Measurements from ENCODE around the gene SLC16A12. TPM values are rescaled to one million over a fixed set of nuclear protein-coding genes. Genes with fewer than 3 reads are reported as not detected.

SLC16A12 gene
- total and polyA plus RNA-seq, 4 donors = 0.03 to 10.7 (median 0.94) TPM

- no peak for DNase-seq (ENCODE audit: low spot score)
- no peak for TF ChIP-seq HNF4A (conservative IDR thresholded peaks at IDR 0.05)
- no peak overlapping the region for H3K27ac ChIP-seq (ENCODE audit: low read depth in 1 of 2, low read length in 2 of 2)
- H3K9me3 ChIP-seq (ENCODE audit: control insufficient read depth in 4 of 4, low read length in 3 of 4) = no peaks in the 10 kb centered on the region
- no peak overlapping the region for H3K4me3 ChIP-seq (ENCODE audit: low read depth in 1 of 3, low read length in 3 of 3)
- no peak overlapping the region for H3K9ac ChIP-seq (ENCODE audit: low read depth in 1 of 2, low read length in 2 of 2)
- H3K27me3 ChIP-seq (ENCODE audit: control insufficient read depth in 4 of 4, insufficient read depth in 4 of 4, low read length in 3 of 4) = no peaks in the 10 kb centered on the region
- H3K4me1 ChIP-seq (ENCODE audit: control insufficient read depth in 4 of 4, insufficient read depth in 4 of 4, low read length in 3 of 4) = no peaks in the 10 kb centered on the region
- WGBS = 94% methylated on average over 2 of the region's 2 CpGs
- no peaks in the 10 kb centered on the region for H3K36me3 ChIP-seq (ENCODE audit: control insufficient read depth in 4 of 4, insufficient read depth in 3 of 4, low read depth in 1 of 4, low read length in 3 of 4)
Measured at GRCh38 chr10:89504691-89505090, 30.7 kb downstream of the SLC16A12 start.

GRCh38 chr10:89503652-89504370 is 31.6 kb downstream of the SLC16A12 start:
- no peaks in the 10 kb centered on the region for H3K9me3 ChIP-seq (ENCODE audit: control insufficient read depth in 4 of 4, low read length in 3 of 4)
- H3K4me1 ChIP-seq (ENCODE audit: control insufficient read depth in 4 of 4, insufficient read depth in 4 of 4, low read length in 3 of 4) = no peaks in the 10 kb centered on the region
- H3K4me3 ChIP-seq (ENCODE audit: low read depth in 1 of 3, low read length in 3 of 3) = no peak overlapping the region
- H3K27ac ChIP-seq (ENCODE audit: low read depth in 1 of 2, low read length in 2 of 2) = no peak overlapping the region
- H3K27me3 ChIP-seq (ENCODE audit: control insufficient read depth in 4 of 4, insufficient read depth in 4 of 4, low read length in 3 of 4) = no peaks in the 10 kb centered on the region
- 84% methylated on average over 4 of the region's 4 CpGs for WGBS
- H3K36me3 ChIP-seq (ENCODE audit: control insufficient read depth in 4 of 4, insufficient read depth in 3 of 4, low read depth in 1 of 4, low read length in 3 of 4) = no peaks in the 10 kb centered on the region
- no peak for DNase-seq (ENCODE audit: low spot score)
- no peak overlapping the region for H3K9ac ChIP-seq (ENCODE audit: low read depth in 1 of 2, low read length in 2 of 2)
- TF ChIP-seq CTCF (IDR thresholded peaks at IDR 0.05; ENCODE audit: low read depth, low read length, missing input control) = no peak
- TF ChIP-seq MAX (IDR thresholded peaks at IDR 0.05) = no peak
- no peak for TF ChIP-seq SP1 (IDR thresholded peaks at IDR 0.05)
- TF ChIP-seq ZBTB33 (IDR thresholded peaks at IDR 0.05) = no peak

GRCh38 chr10:89503151-89503550 is 32.2 kb downstream of the SLC16A12 start:
- TF ChIP-seq RAD21 (IDR thresholded peaks at IDR 0.05) = no peak
- no peak for TF ChIP-seq REST (IDR thresholded peaks at IDR 0.05)
- TF ChIP-seq RXRA (IDR thresholded peaks at IDR 0.05) = no peak
- no peak for TF ChIP-seq MAX (IDR thresholded peaks at IDR 0.05)
- TF ChIP-seq SP1 (IDR thresholded peaks at IDR 0.05) = no peak
- WGBS = 95% methylated on average over 3 of the region's 3 CpGs
- no peaks in the 10 kb centered on the region for H3K27me3 ChIP-seq (ENCODE audit: control insufficient read depth in 4 of 4, insufficient read depth in 4 of 4, low read length in 3 of 4)
- no peaks in the 10 kb centered on the region for H3K9me3 ChIP-seq (ENCODE audit: control insufficient read depth in 4 of 4, low read length in 3 of 4)
- DNase-seq (ENCODE audit: low spot score) = no peak
- H3K9ac ChIP-seq (ENCODE audit: low read depth in 1 of 2, low read length in 2 of 2) = no peak overlapping the region
- no peaks in the 10 kb centered on the region for H3K4me1 ChIP-seq (ENCODE audit: control insufficient read depth in 4 of 4, insufficient read depth in 4 of 4, low read length in 3 of 4)
- H3K4me3 ChIP-seq (ENCODE audit: low read depth in 1 of 3, low read length in 3 of 3) = no peak overlapping the region
- no peak overlapping the region for H3K27ac ChIP-seq (ENCODE audit: low read depth in 1 of 2, low read length in 2 of 2)
- H3K36me3 ChIP-seq (ENCODE audit: control insufficient read depth in 4 of 4, insufficient read depth in 3 of 4, low read depth in 1 of 4, low read length in 3 of 4) = no peaks in the 10 kb centered on the region

Measured in liver (tissue), 9 donors.